NK-92 treated with Interleukin-12 subunit alpha and Interleukin-12 subunit beta, amount 100 ng/mL, for 24 hours (cell line): ENCODE measurements around the gene ITGB2.
A peak's percentile ranks its signal among the peaks of the same experiment; 100 is the strongest.
"Not testable (repeated sequence)": the region's sequence is repeated elsewhere in the genome, so short reads cannot be mapped to it uniquely, and the experiment has no call there.

ENCODE experiments used
- DNase-seq: peaks from one replicate; lab custom pipeline; 2025; lab: John Stamatoyannopoulos, UW

ITGB2 gene

DNA sequence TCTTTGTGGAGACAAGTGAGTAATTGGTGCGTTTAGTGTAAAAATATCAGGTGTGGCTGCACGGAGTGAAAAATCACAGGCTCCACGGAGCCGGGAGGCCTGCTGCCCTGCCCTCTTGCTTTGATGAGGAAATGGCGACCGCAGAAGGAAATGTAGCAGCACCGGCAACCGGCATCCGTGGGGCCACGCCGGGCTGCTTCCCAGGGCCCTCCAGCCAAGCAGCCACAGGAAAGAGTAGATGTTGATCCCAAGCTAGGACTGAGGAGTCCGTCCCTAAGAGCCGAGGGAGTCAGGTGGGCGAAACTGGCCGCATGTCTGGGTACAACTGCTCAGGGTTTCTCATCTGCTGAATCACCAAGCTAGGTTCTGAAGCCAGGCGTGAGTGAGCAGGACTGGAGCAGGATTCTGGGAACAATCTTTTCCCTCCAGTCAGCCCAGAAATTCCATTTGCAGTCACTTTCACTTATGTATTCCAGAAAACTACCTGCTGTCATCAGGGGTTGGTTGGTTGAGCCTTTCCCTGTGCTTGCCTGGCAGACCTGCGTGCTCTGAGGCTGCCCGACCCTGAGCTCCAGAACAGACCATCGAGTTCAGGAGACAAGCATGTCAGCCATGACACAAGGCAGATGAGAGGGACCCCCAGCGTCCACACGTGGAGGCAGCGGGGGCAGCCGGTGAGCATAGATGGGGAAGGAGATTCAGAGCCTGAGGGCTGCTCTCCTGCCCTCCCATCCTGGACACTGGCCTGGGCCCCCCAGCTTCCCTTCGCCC is 5.8 kb upstream of the ITGB2 start:
- DNase-seq, result no peak

DNA sequence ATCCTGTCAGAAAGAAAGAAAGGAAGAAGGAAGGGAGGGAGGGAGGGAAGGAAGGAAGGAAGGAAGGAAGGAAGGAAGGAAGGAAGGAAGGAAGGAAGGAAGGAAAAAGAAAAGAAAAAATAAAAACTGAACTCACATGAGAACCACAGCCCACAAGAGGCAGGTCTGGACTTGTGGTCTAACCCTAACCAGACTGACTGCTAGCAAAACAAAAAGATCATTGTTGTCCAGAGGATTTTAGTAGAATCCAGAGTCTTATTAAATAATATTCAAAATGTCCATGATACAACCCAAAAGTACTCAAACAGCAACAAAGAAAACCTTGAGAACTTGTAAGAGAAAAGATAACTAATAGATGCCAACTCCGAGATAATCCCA is 4.7 kb upstream of the ITGB2 start:
- DNase-seq, result no peak

DNA sequence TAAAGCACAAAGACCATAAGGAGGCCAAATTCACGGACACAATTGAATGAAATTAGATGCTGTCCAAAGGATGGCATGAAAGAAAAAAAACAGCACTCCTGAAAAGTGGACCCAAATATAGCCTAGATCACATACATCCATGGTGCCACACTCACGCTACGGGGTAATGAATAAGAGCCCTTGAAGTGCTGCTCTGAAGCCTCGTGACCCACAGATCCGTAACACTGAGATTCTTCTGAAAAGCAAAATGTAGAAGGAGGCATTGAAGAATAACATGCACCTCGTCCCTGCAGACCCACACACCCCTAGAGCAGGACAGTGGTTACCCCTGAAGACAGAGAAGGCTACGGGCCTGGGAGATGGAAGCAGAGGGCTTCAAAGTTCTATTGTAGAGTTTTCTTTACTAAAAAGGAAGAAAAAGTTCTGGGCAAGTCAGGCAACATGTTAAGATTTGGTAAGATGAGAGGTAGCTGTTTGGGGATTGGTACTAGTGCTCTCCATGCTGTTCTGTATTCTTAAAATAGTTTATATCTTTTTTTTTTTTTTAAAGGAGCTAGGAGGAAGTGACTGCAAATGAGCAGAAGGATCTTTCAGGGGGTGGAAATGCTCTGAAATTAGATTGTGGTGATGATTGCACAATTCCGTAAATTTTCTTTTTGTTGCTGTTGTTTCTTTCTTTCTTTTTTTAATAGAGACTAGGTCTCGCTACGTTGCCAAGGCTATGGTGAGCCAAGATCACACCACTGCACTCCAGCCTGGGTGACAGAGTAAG is 4.1 kb upstream of the ITGB2 start:
- DNase-seq, result no peak

DNA sequence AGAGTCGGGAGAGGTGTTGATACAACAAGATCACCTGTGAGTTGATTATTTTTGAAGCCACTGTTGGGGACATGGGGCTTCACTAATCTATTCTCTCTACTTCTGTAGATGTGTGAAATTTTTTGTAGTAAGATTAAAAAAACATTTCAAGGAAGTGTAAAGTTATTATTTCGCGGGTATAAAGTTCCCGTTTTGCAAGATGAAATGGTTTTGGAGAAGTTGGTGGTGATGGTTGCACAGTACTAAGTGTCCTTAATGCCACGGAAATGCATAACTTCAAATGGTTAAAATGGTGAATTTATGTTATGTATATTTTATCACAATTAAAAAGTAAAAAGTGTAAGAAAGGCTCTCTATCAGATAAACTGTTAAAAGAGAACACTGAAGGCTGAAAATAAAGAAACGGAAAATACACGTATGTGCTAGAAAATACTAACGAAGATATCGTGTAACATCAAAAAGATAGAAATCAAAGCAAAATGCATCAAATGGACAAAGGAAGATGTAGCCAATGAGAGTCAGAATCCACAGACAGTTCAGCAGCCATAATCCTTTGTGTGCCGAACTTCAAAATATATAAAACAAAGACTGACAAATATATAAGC is 2.9 kb upstream of the ITGB2 start:
- no peak for DNase-seq

DNA sequence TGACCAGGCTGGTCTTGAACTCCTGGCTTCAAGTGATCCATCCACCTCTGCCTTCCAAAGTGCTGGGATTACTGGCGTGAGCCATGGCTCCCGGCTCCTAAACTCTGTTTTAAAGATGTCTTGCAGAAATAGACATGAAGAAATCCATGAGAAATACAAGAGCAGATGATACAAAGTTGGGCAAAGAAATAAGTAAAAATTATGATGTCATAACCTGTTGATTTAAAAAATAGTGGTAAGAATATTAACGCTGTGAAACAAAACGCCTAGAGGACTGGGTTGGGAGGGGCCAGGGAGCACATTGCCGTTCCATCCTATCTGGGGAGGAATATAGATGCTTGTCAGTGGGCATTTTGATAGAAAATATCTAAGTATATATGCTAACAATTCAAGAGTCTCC is 1.2 kb upstream of the ITGB2 start:
- no peak for DNase-seq

DNA sequence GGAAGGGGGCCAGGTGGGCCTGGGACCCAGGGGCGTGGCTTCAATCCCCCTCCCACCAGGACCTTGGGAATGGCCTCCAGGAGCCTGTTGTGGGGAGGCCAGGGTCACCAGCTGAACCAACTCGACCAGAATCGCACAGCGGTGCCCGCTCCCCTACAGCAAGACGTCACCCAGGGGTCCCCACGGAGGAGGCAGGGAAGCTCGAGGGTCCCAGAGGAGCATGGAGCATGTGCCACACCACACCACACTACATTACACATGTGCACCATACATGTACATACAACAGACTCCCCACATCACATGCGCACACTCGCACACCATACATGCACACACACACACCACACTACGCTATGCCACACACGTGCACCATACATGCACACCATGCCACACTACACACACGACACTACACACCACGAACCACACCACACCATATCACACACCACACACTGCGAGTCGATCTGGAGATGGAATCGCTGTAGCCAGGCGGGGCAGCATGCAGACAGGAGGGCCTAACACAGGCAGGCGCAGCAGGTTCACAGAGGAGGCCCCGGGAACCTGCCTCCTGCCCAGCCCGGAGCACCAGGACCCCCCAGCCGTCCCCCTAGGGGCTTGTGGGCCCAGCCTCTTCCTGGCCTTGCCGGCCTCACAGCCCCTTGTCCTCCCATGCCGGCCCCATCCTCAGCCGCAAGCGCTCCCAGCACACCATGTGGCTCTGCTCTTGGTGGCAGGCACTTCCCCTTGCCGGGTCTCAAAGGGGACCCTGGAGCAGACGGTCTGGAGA is 596 bp downstream of the ITGB2 start:
- no peak for DNase-seq

DNA sequence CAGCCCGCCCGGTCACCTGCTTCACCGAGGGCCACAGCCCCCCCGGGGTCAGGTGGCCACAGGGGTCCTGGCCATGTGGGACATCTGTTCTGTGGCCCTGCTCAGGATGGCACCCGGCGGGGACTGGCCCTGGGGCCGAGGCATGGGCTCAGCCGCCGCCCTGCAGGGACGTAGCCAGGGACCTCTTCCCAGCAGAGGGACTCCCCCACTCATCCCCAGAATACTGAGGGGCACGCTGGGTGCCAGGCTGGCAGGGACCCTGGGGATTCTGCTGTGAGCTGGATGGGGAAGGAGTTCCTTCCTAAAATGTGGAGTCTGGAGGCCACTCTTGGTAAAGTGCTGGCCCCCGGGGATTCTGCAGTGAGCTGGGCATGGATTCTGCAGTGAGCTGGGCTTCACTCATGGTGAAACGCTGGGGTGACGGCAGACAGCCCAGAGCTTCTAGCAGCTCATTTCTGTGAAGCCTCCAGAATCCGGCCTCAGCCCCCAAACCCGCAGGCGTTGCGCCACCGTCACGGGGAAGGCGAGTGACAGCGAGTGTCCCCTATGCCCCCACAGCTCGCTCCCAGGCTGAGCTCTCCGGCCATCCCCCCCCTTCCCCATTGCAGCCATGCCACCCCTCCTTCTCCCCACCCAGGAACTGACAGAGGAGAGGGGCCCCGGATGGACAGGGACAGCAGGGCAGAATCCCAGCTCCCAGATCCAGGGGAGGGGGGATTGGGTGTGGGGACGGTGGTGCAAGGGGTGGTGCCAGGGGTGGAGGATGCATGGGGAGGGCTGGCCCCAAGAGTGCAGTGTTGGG is 1.4 kb downstream of the ITGB2 start:
- DNase-seq, result peak; percentile 79

DNA sequence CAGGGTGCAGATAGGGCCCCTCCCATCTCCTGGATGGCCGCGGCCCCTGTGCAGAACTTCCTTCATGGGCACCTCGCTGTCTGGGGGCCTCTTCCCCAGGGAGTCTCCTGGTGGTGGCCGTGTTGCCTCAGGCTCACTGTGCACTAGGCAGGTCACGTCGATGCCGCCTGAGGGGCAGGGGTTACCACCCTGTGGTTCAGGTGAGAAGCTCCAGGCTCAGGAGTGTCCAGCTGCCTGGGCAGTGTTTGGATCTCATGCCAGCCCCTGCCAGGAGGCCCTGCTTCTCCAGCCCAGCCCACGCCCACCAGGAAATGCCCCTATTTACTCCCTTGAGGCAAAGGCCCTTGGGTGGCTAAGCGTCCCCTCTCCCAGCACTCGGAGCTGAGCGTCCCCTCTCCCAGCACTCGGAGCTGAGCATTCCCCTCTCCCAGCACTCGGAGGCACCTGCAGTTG is 2.1 kb downstream of the ITGB2 start:
- no peak for DNase-seq

DNA sequence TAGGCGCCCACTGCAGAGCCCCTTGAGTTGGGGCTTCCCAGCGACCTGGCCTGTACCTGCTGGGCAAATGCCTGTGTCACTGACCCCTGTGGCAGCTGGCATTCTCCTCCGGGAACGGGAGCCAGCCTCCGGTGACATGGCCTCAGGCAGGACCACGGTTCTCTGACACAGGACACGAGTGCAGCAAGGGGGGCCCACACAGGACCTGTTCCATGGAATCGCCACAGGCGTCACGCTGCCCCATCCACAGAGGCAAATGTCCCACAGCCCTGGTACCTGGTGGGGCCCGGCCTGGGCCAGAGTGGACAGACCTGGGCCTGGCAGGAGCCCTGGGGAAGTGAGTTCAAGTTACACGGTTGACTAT is 2.6 kb downstream of the ITGB2 start:
- DNase-seq, result no peak

DNA sequence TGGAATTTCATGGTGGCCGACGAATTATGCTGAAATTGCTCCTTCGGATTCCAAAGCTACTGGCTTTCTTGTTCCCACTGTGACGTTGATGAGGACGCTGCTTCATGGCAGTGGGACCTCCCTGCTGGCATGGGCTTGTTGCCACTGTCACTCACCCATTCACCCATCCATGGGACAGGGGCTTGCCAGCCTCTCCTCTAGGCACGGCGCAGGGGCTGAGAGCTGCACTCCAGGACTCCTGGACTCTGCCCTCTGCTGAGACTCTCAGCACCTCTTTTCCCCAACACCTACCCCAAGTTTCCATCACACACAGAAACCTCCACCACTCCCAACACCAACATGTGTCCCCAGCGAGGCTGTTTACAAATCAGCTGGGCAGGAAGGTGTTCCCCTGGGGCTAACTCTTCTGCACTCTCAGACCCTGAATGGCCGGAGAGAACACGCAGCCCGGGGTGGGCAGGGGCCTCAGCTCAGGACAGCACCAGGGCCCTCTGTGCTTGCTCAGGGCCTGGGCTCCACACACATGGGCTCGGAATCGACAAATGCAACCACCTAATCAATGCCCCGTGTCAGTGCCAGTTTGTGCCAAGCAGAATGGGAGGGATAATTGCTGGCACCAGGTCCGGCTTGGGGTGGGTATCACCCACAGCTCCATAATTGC is 3.1 kb downstream of the ITGB2 start:
- DNase-seq, result no peak

DNA sequence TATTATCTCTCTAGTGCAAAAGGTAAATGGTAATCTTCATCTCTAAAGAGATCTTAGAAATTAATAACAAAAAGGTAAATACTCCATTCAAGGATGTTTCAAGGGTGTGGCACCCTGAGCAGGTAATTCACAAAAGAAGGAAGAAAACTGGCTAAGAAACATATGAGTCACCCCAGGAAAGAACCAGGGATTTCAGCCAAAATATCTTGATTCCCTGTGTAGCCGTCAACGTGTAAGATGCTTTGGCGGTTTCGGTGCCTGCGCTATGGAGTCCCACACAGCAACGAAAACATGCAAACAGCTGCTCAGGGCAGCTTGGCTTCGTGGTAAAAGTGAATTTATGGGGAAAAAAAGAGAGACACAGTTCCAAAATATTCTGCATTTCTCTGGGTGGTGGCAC is 3.7 kb downstream of the ITGB2 start:
- DNase-seq, result no peak

DNA sequence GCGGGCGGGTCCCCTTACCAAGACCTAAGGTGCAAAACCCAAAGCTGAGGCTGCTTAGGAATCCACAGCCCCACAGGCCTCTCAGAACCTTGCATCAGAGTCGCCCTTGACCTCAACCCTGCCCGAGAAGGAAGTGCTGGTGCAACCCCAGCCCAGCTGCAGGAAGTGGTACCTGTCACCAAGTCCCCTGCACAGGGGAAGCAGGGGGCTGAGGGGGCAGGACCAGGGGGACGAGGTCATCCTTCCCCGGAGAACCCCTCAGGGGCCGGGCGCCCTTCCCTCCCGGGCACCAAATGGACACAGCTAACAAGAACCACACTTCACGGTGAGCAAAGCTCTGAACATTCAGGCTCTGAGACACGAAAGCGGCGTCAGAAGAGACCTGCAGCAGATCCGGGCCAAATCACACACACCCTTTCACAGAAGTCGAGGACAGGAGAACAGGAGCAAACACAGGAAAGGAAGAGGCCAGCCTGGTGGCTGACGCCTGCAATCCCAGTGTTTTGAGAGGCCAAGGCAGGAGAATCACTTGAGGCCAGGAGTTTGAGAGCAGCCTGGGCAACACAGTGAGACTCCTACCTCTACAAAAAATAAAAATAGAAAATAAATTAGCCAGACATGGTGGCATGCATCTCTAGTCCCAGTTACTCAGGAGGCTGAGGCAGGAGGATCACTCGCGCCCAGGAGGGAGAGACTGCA is 6.4 kb downstream of the ITGB2 start:
- DNase-seq, result peak; percentile 90

DNA sequence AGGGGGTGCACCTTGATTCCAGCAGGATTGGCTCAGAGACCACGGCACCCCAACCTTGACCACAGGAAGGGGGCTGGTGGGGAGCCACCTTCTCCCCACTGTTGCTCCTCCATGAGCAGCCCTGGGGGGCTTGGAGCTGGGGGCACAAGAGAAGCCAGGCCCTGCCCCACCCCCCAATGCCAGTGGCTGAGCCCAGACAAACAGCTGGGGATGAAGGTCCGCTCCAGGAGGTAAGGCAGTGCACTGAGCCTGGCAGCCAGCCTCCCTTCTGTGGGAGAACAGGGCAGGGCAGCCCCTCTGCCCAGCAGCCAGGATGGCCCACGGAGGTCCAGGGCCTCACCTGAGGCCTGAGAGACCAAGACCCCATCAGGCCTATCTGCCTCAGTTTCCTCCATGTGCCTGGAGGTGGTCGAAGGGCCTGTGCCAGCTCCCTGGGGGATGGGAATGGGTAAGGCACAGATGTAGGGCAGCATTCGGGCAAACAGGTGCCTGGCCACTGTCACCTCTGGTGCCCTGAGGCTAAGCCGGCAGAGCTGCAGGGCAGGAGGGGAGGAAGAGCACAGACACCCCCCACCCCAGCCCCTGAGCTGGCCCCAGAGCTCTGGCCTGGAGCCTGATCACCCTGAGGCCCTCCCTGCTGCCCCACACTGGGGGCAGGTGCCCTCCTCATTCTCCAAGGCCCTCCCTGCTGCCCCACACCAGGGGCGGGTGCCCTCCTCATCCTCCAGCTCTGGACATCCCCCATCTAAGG is 7.1 kb downstream of the ITGB2 start:
- DNase-seq, result no peak

DNA sequence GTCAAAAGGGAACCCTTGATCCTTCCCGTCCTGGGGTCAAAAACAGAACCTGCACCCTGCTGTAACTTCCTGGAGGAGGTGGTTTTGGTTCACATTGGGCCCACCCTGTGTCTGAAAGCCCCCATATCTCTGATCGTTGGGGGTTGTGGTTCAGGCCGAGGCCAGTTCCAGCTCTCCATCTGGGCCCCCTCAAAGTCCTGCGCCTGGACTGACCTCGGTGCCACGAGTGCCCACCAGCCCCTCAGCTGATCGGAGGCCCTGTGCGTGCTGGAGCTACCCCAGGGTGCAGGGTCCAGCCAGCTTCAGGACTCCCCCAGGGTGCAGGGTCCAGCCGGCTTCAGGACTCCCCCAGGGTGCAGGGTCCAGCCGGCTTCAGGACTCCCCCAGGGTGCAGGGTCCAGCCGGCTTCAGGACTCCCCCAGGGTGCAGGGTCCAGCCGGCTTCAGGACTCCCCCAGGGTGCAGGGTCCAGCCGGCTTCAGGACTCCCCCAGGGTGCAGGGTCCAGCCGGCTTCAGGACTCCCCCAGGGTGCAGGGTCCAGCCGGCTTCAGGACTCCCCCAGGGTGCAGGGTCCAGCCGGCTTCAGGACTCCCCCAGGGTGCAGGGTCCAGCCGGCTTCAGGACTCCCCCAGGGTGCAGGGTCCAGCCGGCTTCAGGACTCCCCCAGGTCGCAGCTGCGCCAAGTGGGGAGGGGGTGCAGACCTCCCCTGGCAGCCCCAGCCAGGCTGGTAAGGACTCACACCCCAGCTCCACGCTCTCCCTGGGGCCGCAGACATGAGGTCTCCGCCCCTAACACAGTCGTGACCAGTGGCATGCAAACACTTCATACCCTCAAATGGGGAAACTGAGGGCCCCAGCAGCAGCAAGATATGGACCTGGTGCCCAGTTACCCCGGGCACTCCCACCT is 7.9 kb downstream of the ITGB2 start:
- not testable (repeated sequence) for DNase-seq

DNA sequence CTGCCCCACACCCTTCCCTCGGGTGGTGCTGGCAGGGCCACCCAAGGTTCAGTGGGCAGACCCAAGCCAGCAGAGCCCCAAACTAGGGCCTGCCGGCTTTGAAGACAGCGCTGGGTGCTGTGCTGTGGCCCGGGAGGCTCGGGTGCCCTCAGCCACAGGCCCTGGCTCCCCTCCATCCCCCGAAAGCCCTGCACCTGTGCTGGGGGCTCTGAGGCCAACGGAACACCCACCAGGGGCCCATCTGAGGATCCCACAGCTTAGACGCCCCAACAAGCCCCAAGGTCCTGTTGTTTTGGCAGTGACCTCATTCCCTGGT is 8.6 kb downstream of the ITGB2 start:
- no peak for DNase-seq

DNA sequence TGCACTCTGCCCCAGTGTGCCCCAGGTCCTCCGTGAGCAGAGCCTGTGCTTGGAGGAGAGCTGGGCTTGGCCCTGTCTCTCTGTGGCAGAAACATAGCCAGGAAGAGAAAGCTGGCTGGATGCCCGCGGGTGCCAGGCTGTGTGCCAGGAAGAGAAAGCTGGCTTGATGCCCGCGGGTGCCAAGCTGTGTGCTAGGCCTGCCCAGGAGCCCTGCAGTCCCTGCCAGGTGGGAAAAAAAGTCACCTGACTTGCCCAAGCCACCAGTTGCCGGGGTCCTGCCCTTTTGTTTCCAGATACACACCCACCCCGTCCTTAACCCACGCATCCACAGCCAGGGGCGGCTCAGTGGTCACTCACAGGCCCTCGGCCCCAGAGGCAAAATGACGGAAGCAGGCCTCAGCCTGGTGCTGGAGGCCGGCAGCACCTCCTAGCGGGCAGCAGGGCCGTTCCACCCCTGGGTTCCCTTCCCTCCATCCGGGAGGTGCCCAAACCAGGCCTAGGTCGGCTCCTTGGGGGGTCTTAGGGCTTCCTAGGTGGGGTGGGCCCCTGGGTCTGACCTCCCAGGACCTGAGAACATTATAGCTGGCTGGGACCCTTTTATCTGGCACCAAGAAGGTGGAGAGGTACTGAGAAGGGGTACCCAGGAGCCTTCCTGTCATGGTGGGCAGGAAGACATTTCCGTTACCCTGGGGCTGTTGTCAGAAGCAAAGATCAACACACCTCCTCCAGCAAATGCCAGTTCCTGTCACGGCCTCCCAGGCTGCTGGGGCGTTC is 9.1 kb downstream of the ITGB2 start:
- no peak for DNase-seq

DNA sequence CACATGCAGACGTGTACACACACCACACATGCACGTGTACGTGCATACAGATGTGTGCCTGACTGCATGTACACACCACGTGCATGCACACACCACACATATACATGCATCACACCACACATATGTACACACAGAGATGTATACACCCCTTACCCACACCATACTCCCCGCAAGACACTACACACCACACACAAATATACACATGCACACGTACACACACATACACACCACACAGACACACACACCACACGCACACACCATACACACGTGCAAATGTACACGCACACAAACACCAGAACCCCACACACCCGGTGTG is 9.7 kb downstream of the ITGB2 start:
- DNase-seq, result no peak
